Testis (tissue), 2 donors: ENCODE results near the gene CHD2.

Experiments used
- POLR2A ChIP-seq: fragments of 450-650 bp; IDR thresholded peaks from one replicate; pipeline ENCODE4 v1.6.1; 2017; ENCODE audit warnings: antibody characterized with exemption, mild to moderate bottlenecking, moderate library complexity
- TF ChIP-seq, protein P1 (sequence below), 3 experiments: fragments of 450-650 bp in 2 of 3; fragments of 200-600 bp in 1 of 3; sonication (generic) in 1 of 3; IDR thresholded peaks; one replicate each; pipeline ENCODE4 v1.5.1; 2016 to 2019; ENCODE audit warnings: antibody characterized with exemption in 3 of 3, mild to moderate bottlenecking in 2 of 3, moderate library complexity in 1 of 3

GRCh38 chr15:92899948-92900730 is at the start of gene CHD2:
- TF ChIP-seq, protein P1, sequence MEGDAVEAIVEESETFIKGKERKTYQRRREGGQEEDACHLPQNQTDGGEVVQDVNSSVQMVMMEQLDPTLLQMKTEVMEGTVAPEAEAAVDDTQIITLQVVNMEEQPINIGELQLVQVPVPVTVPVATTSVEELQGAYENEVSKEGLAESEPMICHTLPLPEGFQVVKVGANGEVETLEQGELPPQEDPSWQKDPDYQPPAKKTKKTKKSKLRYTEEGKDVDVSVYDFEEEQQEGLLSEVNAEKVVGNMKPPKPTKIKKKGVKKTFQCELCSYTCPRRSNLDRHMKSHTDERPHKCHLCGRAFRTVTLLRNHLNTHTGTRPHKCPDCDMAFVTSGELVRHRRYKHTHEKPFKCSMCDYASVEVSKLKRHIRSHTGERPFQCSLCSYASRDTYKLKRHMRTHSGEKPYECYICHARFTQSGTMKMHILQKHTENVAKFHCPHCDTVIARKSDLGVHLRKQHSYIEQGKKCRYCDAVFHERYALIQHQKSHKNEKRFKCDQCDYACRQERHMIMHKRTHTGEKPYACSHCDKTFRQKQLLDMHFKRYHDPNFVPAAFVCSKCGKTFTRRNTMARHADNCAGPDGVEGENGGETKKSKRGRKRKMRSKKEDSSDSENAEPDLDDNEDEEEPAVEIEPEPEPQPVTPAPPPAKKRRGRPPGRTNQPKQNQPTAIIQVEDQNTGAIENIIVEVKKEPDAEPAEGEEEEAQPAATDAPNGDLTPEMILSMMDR (IDR thresholded peaks at IDR 0.05), result no peak
- TF ChIP-seq POLR2A, result no peak
